Body of pancreas (tissue), 4 donors: ENCODE results near the gene GRHPR.

Experiments used
- CTCF ChIP-seq, 7 experiments: fragments of 450-650 bp in 4 of 7; fragments of 200-600 bp in 3 of 7; sonication (generic) in 3 of 7; IDR thresholded peaks; one replicate each; pipeline ENCODE4 v1.5.1; 2016 to 2019; ENCODE audit warnings: antibody characterized with exemption in 7 of 7
- POLR2A ChIP-seq, 3 donors: fragments of 450-650 bp; IDR thresholded peaks; one replicate each; pipeline ENCODE4 v1.6.1; 2016; ENCODE audit warnings: antibody characterized with exemption in 3 of 3, mild to moderate bottlenecking in 2 of 3

GRCh38 chr9:37408933-37409710, 13.4 kb upstream of the GRHPR start:
- TF ChIP-seq POLR2A (IDR thresholded peaks at IDR 0.05) (no peak), CTCF (IDR thresholded peaks at IDR 0.05) (no peak)
